Activated CD4-positive, CD25-positive, alpha-beta regulatory T cell treated with anti-CD3 and anti-CD28 coated beads, Interleukin-2, amount 50 U/mL, for 72 hours (primary cell): Measurements from ENCODE around the gene TM7SF2.
A peak's percentile ranks its signal among the peaks of the same experiment; 100 is the strongest.
"Not testable (repeated sequence)": the region's sequence is repeated elsewhere in the genome, so short reads cannot be mapped to it uniquely, and the experiment has no call there.

ENCODE experiments used
- DNase-seq: peaks from one replicate; pipeline ENCODE4 v3.0.0; 2021

TM7SF2 gene

DNA sequence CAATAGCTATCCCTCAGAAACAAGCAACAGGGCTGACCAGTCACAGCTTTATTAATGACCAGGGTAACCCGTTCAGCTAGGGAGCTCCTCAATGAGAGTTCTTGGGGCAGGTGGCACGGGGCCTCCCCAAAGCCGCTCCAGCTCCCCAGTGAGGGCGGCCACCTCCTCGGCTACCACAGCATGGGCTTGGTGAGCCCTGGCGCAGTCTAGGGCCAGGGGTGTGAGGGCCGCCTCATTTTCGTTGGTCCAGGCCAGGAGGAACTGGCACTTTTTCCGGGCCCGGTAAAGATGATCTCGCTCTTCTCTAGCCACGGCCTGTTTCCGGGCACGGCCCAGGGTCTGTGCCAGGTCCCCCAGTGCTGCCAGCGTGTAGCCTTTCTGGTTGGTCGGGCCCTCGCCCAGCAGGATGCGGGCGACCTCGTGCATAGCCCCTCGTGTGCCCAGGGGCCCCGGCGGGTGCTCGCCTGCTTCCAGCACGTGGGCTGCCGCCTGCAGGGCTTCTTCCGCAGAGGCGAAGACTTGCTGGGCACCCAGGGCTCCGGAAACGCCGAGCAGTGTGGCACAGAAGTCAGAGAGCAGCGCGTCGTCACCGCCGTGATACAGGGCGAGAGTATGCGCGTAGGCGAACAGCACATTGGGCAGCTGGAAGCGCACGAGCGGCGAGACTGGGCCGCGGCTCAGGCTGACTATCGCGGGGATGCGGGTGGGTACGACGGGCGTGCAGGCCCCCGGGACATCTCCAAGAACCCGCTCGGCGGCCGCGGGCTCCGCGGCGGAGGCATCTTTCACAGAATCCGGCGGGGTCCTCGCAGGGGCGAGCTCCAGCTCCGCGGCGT lies 4.9 kb downstream of the TM7SF2 start:
- peak; percentile 62 for DNase-seq

DNA sequence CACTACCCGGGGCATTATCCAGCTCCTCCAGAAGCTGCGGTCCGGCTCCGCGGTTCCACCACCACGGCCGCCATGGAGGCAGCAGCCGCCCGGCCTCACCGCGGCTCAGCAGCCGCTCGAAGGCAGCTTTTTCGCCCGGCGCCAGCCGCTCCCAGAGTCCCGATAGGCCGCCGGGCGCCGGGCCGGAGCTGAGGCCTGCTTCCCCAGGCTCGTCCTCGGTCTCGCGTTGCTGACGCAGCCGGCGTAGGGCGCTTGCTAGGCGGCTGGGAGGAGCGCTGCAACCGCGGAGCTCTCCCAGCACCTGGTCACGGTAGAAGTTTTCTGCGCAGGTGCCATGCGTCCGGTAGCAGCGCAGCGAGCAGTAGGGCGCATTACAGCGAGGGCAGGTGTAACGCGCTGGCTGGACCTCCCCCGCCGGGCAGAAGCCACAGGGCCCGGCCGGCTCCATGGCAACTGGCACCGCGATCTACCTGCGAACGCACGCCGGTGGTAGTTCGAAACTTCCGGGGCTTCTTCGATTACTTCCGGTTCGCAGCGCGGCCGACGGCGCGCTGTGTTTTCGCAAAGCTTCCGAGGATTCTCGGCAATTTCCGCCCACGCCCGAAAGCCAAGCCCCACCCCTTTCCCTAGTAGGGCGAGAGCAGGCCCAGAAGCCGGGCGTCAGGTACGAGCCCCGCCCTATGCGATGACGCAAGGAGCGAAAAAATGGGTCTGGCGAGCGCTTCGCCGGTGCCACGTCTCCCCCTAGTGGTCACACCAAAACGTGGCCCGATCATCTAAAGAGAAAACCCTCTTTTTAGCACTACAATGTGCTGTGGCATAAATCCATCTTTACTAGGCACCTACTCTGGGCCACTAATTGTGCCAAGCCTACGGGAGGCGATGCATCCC lies 5.8 kb downstream of the TM7SF2 start, which contains the start of gene ZNHIT2:
Gene ZNHIT2 (minus strand): TSS at position 496 of the 891 bp plus-strand sequence. CDS start 48 bp downstream, at position 448.
- peak; percentile 100 for DNase-seq

DNA sequence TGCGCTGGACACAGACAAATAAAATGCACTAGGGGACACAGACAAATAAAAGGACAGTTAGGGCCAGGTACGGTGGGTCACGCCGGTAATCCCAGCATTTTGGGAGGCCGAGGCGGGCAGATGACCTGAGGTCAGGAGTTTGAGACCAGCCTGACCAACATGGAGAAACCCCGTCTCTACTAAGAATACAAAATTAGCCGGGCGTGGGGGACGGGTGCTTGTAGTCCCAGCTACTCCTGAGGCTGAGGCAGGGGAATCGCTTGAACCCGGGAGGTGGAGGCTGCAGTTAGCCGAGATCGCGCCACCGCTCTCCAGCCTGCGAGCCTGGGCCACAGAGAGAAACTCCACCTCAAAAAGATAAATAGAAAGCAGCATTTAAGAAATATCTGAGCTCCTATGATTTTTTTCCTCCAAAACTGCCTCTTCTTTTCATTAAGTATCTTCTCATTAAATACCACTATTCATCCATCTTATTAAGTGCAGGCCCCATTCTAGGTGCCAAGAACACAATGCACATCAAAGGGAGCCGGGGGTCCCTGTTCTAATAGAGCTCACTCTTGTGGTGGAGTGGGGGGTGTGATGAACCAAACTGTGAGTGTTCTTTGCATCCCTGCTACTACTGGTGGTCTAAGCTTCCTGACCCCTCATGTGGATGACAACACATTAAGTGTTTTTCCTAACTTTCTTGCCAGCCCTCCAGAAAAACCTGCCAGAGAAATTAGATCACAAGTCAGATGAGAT lies 6.6 kb downstream of the TM7SF2 start:
- no peak for DNase-seq

DNA sequence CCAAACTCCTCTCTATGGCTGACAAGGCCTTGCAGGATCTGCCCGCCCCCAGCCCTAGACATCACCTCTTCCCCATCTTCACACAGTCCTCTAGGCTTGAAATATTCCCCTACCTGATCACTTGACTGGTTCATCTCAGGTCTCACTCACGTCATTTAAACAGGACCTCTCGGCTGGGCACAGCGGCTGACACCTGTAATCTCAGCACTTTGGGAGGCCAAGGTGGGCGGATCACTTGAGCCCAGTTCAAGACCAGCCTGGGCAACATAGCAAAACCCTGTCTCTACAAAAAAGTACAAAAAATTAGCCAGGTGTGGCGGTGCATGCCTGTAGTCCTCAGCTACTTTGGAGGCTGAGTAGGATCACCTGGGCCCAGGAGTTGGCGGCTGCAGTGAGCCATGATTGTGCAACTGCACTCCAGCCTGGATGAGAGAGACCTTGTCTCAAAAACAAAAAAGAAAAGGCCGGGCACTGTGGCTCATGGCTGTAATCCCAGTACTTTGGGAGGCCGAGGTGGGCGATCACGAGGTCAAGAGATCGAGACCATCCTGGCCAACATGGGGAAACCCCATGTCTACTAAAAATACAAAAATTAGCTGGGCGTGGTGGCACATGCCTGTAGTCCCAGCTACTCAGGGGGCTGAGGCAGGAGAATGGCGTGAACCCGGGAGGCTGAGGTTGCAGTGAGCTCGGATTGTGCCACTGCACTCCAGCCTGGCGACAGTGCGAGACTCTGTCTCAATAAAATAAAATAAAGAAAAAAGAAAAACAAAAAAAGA lies 7.4 kb downstream of the TM7SF2 start:
- DNase-seq, result not testable (repeated sequence)

DNA sequence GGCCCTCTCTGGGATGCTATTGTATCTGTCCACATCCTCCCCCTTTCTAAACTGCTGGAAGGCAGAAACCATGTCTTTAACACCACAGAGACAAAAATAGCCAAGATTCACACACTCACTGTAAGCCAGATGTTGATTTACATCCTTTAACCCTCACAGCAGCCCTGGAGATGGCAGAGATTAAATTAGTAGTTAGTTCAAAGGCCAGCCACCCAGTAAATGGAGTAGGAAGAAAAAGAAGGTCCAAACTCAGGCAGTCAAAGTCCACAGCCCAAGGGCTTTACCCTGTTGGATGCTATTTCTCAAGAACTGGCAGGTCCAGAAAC lies 8.0 kb downstream of the TM7SF2 start:
- no peak for DNase-seq

DNA sequence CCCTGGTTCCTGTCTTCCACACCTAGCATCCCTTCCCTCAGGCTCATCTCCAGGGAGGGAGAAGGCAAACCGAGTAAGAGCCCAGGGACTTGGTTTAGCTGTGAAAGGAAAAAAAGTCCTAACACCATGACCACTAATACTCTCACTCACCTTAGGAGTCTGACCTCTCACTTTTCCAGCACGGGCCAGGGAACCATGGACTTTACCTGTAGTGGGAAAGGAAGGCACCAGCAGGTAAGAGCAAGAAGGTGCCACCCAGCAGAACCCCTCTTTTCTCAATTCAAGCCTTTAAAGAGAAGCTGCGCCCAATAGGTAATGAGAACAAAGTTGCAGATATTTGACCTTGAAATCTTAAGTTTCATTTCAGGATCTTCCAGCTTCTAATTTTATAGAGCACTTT lies 9.2 kb downstream of the TM7SF2 start:
- DNase-seq, result no peak

DNA sequence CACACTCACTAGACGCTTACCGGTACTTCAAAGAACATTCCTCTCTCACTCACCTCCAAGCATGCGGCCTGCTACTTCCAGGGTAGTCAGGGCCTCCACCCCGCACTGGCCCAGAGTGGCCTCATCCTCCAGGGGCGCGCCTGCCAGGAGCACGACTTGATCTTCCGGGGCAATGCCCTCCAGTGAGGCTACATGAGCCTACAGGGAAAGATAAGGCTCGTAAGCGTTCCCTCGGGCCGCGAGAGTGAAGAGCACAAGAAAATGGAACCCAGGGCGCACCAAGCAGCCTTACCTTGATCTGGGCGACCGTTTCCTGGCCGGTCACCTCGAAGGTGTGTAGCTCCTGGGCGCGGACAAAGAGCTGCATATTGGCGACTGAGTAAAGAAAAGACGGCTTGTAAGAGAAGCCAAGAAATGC lies 9.8 kb downstream of the TM7SF2 start:
- DNase-seq, result no peak

DNA sequence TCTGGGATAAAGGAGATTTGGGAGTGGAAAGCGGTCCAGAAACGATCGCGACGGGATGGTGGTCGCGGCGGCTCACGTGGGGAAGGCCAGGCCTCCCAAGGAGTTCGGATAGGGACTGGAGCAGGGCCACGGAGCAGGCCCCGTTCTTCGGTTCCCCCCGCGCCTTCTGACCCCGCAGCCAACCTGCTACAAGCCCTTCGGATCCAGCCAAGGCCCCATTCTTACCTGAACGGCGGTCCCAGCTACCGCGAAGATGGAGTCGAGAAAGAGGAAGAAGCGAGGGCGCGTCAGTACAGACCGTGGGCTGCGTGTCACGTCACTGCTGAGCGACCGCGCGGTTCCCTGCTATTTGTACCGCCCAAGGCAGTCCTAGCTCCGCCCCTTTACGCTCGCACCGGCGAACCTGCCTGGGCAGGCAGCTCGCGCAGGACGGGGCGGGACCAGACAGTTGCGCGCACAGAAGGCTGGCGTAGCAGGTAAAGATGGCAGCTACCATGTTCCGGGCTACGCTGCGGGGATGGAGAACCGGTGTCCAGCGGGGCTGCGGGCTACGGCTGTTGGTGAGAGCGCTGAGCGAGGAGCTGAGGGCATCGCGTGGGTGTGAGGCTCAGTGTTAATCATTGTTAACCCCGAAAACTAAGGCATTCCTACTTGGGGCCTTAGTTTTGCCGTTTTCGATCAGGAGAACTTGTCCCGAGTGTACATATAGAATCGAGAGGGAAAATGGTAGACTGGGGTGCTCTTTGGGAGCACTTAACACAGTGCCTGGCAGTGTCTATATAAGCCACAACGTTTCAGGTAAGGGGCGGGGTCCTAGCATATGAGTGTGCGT lies 10.4 kb downstream of the TM7SF2 start, which contains the start of the genes FAU and MRPL49:
Gene FAU (minus strand): TSS at position 270 of the 832 bp plus-strand sequence. CDS start 321 bp downstream, outside the sequence.
Gene MRPL49 (plus strand): TSS at position 457 of the 832 bp plus-strand sequence. CDS start 26 bp downstream, at position 483.
- peak; percentile 97 for DNase-seq

DNA sequence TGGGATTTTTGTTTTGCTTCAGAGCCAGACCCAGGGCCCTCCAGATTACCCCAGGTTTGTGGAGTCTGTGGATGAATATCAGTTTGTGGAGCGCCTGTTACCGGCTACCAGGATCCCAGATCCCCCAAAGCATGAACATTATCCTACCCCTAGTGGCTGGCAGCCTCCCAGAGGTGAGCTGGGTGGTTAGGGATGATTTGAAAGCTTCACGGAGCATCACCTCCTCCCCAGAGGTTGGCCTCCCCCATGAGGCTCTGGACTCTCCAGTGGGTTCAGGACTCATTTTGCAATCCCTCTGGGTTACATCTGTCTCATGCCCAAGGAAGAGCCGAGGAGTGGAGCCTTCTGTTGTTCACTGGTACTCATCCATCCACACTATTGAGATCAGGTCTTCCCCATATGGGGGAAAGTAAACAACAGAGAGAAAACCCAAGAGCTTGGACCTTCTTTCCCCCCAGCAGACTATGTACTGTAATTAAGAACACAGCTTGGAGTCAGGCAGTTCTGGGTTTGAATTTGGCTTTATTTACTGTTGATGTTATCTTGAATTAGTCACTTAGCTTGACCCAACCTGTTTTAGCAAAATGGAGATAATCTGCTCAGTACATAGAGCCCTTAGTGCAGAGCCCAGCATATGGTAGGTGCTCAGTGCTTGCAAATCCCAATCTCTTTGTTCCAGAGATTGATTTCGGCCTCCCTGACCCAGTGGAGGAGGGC lies 13.0 kb downstream of the TM7SF2 start:
- DNase-seq, result no peak

DNA sequence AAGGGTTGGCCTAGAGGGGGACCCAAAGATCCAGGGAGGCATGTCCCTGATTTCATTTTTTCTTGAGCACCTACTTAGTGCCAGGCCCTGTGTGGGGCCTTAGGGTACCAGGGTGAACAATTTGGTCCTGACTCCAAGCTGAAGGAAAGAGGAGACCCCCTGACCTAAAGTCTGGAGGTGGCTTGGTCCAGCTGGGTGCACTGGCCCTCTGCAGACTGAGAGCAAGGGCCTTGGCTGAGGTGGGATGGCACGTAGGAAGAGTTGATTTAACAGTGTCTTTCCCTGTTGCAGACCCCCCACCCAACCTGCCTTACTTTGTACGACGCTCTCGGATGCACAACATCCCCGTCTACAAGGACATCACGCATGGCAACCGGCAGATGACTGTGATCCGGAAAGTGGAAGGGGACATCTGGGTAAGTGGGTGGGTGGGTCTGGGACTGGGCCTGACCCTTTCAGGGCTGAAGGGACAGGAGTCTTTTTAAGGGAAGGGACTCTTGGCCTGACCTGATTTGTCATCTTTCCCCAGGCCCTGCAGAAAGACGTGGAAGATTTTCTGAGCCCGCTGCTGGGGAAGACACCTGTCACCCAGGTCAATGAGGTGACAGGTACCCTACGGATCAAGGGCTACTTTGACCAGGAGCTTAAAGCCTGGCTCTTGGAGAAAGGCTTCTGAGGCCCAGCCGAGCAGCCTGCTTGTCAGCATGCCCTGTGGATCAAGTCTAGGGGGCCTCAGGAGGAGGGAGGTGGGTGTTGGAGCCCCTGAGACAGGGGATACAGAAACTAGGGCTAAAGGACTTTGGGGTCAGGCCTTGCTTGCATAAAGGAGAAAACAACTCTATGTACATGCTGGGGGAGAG lies 13.8 kb downstream of the TM7SF2 start:
- DNase-seq, result no peak

DNA sequence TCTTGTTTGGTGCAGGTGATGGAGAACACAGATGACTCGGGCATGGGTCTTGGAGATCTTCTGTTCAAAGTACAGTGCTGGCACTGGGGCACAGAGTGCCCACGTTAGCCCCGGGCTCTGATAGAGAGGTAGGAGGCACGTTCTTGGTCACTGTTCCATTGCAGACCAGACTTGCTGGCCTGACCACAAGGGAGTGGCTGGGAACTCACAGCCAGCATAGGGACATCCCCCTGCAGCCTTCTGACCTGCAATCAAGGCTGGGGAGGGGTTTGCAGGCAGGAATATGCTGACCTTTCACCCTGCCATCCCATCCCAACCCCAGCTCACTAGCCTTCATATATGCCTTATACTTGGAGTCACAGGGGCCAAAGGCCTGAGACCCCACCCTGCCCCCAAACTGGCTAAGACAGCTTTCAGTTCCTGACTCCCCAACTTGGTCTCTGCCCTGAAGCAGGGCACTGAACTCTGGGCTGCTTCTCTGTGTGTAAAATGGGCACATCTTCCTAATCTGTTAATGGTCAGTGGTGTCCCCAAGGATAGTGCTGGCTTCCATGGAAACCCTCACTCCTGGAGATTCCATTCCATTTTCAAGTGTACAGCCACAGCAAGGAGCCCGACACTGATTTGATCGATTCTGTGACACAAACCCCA lies 15.1 kb downstream of the TM7SF2 start:
- no peak for DNase-seq

DNA sequence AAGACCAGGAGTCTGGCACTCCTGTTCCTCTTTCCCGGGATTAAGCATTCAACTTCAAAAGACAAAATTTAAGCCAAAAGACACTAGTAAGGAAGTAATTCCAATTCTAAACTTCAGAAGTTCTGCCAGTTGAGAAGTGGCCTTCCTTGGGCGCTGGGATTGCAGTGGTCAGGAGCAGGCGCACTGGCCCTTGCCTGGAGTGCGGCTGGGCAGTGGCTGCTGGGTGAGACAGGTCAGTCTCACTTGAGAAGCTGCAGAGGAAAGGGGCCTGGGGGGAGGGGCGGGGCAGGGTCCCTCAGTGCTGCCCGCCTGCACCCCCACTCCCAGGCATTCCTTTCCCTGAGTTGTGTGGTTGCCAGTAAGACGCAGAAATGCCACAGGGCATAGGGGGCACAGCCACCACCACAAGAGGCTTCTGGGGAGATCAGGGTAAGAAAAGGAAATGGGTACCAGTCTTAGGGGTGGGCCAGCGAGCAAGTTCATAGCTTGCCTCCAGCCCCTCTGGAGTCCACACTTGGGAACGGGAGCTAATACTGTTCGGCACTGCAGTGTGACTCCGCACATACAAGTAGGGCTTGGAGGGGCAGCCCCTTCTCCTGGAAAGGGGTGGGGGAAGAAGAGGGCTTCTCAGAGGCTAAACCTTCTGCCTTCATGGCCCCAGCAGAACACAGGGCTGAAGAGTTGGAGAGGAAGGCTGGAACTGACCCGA lies 16.0 kb downstream of the TM7SF2 start:
- DNase-seq, result no peak

DNA sequence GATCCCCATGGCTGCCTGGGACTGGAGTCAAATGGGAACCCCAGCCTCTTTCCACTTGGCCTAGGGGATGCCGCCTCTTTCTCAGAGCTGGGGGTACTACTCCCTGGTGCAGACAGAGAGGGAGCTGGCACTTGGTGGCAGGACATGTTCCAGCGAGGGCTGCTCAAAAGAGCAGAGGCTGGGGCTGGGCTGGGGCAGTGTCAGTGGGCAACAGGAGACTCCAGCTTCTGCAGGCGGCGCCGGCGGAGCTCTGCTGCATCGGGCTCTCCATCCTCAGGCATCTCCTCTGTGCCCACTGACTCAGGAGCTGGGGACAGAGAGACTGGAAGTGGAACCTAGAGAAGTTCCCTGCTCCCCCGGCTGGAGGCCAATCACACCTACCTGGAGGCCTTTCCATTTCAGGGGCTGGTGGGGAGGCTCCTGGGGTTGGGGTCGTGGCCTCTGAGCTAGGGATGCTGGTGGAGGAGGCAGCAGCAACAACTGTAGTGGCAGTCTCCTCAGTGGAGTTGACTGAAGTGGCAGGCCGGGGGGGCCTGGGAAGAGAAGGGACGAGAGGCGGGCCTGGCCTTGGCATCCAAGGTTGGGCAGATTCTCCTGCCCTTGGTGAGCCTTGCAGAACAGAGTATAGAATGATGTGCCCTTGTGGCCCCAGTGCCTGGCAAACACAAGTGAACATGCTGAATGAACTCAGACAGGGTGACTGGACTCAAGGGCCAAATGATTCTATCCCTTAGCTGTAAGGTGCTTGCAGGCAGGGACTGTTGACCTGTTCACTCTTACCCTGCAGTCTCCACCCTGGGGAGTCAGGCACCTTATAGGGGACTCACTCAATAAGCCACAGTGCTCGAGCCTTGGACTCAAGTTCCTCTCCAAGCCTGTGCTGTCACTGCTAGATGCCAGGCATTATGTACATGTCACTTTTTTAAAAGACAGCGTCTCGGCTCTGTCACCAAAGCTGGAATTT lies 16.8 kb downstream of the TM7SF2 start:
- DNase-seq, result no peak

DNA sequence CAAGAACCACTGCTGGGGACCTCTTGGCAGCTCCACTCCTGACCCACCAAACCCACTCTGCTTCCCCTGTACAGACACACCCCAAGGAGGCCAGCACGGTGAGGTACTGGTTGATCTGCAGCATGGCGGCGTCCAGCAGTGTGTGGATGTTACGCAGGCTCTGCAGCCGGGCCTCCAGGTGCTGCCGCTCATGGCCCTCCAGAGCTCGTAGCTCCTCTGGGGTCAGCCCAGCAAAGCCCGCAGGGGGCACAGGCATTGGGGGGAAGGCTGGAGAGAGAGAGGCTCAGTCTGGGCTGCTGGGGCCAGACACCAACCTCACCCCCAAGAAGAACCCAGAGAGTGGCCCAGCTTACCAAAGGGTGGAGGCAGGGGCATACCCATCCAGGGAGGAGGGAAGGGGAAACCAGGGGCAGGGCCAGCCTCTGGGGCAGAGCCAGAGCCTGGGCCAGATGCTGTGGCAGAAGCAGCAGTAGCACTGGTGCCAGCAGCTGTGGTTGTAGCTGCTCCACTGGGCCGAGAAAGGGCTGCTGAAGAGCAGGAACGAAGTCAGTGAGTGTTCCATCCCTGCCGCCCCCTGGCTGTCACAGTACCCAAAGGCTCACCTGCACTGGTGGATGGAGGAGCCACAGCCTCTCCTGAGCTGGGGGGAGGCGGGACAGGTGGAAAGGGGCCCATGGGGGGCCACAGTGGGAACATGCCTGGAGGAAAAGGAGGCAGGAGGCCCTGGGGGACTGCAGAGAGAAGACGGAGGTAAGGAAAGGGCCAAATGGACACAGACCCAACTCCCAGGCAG lies 18.2 kb downstream of the TM7SF2 start:
- DNase-seq, result no peak

DNA sequence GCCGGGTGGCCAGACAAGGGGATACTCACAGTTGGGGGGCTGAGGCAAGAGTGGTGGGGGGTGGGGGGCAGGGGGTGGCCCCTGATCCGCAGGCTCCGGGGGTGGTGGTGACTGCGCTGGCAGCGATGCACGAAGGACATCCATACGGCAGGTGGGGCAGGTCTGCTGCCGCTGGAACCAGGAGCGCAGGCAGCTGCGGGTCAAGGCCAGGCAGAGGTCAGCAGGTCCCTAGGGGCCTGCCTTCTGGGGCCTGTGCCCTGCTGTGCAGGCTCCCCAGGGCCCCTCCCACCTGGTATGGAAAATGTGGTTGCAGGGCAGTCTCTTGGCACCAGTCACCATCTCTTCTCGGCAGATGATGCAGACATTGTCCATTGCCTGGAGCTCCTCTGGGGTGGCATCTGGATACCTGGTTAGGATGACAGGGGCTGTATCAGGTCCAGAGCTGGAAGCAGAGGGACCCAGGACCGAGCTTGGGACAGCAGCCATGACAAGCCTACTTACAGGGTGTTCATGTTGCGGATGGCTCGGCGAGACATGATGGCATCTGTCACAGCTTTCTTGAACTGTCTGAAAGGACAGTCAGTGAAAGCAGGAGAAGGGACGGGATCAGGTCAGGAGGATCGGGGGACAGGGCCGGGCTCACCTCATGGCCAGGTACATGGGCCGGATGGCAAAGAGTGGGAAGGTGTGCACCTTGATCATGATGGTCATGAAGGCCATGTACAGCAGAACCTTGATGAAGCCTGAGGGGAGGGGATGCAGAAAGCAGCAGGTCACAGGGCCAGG lies 19.2 kb downstream of the TM7SF2 start:
- DNase-seq, result no peak
